HL-60/S4 treated with phorbol 12-myristate 13-acetate at 8.2 ng/mL for 4 days and 3 days (cell line): ENCODE measurements around the gene CKS1B.

Source experiments
- in situ Hi-C: fragments of 300-500 bp; cut with MboI; formaldehyde crosslinking; loops from 2 replicates; pipeline ENCODE4 v1.15.0; 2022; ENCODE audit warnings: low sequenced_read_pairs

Gene CKS1B

DNA sequence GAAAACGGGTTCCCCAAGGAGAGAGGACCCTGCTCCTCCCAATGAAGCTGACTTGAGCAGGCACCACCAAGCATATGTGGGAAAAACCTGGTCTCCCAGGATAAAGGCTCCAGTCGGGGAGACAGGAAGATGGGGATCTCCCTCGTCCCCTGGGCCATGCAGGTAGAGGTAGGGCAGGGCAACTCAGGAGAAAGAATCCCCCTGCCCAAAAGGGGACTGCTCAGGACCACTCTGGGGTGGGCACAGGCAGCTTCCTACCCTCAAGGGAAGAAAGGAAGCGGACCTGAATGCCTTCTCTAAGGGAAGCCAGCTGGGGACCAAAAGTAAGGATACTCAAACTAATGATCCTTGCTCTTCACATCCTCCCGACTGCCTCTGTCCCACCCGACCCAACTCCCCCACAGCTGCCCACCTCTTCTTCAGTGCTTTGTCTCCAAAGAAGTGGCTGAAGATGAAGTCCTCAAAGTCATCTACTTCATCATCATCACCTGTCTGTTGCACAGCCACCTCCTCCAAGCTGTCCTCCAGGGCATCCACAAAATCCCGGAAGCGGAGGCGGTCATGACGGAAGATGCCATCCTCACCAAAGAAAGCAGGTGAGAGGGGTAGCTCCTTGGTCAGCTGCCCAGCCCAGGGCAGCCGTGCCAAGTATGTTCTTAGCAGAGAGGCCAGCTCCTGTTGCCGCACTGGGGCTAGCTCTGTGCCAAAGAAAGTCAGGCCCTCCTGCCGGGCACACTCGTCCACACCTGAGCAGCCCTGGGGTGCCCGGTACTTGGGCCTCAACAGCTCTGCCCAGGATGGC lies 29.1 kb upstream of the CKS1B start:
- in situ Hi-C loops, result no loop called here

DNA sequence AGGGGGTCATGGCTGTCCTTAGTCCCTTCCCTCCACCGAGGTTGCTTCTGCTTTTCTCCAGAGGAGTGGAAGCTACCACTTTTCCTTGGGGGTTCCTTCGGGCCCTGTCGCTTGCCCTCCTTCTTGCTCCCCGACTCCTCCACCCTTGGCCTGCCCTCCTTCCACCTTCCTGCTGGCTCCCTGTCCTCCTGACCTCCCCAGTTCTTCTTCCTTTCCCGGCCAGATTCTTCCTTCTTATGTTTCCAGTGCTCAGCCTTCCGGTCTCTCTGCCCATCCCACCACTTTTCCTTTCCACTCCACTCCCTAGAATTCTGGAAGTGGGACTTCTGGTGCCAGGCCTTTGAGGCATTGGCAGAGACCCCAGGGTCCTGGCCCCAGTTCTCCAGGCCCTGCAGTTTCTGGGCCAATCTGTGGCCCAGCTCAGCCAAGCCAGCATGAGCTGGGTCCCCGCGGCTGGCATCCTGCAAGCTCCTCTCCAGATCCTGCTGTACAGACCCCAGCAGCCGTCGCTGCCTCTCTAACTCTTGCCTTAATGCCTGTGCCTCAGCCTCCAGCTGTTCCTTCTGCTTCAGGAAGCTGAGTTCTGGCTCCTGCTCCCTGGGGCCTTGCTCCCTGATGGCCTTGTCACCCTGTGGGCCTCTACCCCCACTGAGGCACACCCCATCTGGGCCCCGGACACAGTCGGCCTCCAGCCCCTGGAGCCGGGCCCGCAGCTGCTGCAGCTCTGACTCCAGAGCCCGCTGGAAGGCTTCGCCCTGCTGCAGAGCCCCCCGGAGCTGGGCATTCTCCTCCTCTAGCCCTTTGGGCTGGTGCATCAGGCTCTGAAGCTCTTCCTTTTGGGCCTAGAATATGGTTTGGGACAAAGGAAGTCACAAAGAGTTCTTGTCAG lies 28.3 kb upstream of the CKS1B start:
- in situ Hi-C loops, result no loop called here

DNA sequence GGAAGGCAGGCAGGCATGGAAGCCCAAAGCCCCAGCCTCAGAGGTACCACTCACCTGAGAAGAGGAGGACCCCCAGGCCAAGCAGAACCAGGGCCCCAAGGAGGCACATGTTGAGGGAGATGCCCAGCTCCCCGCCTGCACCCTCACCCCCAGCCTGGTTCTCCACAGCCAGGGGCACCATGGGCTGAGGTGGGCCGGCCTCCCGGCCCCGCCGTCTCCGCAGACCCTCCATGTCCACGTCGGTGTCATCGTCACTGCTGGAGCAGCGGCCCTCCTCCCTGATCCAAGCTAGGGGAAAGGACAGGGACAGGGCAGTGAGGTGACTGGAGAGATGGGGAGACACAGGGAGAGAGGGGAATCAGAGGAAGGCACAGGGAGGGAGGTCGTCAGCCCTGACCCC lies 26.4 kb upstream of the CKS1B start:
- in situ Hi-C loops, result no loop called here

DNA sequence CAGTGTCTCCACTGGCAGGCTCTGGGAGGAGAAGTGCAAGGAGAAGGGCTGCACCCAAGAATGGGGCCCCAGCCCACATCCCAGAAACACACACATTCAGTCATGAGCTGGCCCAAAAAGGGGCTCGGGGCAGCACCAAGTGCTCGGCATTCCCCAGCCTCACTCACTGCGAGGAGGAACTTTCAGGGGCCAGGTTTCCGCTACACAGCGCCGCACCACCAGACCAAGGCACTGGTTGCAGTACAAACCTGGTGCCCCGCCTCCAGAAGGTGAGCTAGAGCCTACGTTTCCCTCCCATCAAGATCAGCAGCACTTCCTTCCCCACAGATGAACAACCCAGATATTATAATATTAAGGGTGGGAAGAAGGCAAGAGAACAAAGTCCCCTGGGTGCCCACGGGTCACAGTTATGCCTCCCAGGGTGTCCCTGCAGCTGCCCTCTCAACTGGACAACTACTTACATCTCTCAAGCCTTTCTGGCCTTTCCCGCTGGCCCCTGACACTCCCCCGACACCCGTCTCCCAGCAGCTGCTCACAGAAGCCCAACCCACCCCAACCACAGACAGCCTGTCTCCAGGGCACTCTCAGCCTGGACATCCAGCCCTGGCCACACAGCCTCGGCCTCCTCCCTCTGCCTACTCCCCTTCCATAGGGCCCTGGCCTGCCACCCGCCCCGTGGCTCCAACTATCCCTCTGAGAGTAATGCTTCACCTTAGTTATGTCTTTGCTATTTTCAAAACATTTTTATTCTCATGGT lies 22.4 kb upstream of the CKS1B start:
- in situ Hi-C loops, result no loop called here

DNA sequence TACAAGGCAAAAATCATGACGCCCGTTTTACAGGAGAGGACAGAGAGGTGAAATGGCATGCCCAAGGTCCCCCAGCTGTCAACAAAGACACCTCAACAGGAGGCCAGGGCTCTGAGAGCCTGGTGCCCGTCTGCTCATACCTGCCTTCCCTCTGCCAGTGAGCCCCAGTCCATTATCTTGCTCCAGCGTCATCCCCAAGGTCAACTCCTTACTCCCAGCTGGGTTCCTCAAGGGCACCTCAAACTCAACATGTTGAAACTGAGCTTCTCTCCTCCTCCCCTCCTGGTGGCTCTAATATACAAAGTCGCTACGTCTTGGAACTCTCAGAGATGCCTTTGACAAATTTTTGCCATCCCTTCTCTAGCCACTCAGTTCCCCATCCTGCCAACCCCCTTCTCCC lies 21.8 kb upstream of the CKS1B start:
- in situ Hi-C loops, result no loop called here

DNA sequence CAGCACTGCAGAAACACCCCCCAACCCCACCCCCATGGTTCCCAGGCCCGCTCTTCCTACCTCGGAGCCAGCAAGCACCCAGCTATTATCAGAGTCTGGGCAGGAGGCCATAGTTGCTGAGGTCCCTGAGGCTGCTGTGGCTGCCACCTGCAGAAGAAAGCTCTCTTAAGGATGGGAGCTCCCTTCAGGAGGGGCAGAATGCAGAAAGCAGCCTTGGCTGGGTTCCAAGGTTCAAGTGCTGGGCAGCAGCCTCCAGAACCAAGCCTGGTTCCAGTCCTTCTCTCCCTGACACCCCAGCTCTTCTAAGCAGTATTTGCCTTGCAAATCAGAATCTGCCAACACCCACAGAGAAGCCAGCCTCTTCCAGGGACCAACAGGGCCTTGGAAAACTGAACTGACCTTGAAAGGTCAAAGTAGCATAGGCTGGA lies 20.9 kb upstream of the CKS1B start:
- in situ Hi-C loops, result no loop called here

DNA sequence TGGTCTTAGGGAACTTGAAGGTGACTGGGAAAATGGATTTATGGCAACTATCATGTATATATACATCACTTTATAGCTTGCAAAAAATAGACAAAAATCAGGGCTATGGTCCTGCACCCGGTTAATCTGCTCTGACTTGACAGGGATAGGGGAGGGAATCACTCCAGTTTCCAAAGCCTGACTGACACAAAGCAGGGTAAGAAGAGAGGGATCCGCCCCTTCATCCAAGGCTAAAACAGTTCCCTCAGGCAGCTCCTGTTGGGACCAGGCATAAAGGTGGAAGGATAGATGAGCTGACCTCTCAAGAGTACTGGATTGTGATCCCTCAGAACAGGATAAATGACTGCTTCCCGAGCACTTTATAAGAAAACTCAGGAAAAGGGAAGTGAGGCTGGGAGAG lies 19.9 kb upstream of the CKS1B start:
- in situ Hi-C loops, result no loop called here

DNA sequence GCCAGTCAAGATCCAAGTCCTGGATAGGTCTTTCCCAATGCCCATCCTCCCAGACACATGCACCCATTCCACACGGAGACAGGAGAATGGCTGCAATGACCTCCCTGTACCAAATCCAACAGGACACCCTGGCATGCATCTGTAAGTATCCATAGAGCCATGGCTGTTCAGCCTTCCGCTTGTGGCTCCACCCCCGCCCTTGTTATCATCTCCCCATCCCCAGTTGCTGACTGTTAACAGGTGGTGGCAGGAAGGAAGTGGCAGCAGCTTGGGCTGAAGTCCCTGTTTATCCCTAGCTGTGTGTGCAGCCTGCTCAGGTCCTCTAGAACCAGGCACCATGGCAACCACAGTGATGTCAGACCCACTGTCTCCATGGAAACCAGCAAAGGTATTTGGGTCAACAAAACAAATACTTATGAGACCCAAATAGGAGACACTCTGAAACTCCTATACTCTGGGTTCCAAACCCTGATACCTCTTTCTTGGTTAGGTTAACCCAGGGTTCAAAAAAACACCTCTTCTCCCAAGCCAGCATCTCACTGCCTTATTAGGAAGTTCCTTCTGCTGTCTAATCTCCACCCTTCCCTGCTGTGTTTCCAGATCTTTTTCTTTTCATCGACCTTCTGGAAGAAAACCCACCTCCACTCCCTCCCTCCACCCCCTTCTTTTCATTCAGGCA lies 19.3 kb upstream of the CKS1B start:
- in situ Hi-C loops, result no loop called here

DNA sequence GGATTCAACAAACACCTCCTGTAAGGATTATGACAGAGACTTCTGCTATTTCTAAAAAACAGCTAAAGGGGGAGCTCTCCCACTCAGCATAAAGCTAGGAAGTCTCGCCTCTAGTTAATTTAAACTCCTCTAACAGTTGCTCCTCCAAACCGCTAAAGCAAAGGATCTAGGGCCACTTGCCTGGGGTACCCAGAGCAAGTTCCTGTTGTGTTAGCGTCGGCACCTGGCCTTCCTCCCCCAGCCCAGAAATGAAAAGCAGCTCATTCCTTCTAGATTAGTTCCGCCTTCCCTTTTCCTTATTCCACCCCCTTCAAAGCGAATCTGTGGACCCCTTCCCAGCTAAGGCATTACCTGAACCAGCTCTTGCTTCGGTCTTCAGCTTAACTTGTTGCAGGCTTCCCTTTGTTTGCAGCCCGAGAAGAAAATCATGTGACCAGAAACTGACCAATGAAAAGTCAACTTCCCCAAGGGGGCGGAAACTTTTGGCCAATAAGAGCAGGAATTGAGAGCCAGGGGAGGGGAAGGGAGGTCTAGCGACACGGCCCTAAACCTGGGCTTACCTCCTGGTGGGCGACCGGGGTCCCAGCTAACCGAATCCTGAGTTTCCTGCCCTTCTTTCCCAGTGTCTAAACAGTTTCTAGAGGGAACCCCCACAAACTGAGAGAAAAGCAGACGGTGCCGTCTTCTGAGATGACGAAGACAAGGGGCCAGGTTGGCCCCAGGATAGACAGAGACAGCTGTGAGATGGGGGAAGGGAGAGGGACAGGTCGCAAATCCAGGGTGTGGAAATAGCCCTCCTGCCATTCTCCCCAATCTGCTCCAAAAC lies 18.6 kb upstream of the CKS1B start, which contains the start of gene PBXIP1:
Gene PBXIP1 (minus strand): TSS at position 382 of the 826 bp plus-strand sequence. CDS start 2,378 bp downstream, outside the sequence.
- in situ Hi-C loops, result no loop called here

DNA sequence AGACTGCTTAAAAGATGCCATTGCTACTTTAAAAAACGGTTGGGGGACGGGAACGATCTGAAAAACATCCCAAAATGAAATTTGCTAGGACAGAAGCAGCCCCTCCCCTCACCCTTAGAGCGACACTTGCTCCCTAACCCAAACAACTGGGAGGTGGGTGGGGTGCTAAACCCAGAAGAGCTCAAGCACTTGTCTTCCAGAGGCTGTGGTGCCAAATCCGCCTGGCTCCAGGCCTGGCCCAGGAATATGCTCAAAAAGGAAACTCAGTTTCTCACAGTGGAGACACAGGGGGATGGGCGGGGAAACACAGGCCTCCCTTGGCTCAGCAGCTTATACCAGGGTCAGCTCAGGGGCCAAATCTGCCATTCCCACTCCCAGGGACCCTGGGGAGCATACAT lies 17.9 kb upstream of the CKS1B start:
- in situ Hi-C loops, result no loop called here

DNA sequence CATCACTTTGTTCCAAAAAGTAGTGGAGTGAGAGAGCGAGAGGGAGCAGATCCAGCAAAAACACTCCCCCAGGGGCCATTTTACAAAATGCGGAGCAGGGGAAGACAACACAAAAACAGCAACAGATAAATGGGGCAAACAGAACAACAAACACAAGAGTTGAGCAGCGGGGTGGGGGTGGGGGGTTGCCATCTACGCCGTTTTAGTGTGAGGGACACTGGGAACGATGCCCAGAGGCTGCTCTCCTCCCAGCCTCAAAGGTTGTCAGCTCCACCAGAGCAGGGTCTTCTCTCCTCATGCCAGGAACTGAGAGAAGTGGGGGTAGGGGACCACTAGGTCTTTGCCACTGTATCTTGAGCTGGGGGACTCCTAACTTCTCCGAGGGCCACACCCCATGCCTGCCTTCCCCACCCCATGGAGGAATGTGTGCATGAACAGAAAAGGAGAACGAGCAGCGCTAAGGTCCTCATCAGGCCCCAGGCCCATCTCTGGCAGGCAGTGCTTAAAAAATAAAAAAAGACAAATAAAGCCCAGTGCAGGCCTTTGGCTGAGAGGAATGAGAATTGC lies 17.3 kb upstream of the CKS1B start:
- in situ Hi-C loops, result no loop called here

DNA sequence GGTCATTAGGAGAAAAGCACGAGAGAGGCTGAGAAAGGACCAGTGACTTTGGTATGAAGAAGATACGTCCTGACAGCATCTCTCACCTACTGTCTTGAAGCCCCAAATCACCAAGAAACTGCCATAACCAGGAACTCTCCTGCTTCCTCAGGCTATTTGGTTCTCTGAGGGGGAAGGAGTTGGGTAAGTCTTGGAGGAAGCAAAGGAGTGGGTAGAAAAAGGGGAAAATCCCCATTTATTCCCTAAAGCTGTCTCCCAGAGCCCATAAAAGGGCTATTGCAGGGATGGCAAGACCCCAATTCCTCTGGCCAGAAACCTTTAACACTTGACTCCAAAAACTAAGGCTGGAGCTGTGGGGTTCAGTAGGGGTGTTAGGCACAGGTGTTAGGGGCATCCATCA lies 16.4 kb upstream of the CKS1B start:
- in situ Hi-C loops, result no loop called here

DNA sequence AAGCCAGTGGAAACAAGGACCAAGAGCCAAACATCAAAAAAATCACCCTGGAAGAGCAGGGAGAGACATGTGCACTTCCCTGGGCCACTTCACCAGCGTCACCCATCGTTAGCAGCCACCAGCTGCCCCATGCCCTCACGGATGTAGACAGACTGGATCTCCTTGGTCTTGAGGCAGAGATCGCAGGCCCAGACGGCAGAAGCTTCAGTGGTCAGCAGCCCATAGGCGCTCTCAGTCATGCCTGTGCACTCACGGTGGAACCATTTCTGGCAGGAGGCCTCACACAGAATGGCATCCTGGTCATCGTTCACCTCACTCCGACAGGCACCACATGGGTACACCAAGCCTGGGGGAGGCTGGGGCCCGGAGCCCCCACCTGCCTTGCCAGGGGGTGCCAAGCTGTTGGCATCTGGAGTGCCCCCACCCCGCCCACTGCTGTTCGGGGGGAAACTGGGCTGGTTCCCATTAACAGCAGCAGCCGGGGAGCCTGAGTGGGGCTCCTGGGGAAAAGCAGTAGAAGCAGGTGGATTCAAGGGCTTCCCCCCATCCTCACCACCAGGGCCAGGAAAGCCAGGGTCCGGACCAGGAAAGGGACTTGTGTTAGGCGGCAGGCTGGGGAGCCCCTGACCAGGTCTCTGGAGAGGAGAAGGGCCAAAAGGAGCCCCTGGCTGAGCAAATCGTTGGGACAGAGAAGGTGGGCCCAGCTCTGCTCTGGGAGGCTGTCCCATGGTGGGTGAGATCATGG lies 15.6 kb upstream of the CKS1B start:
- in situ Hi-C loops, result no loop called here

DNA sequence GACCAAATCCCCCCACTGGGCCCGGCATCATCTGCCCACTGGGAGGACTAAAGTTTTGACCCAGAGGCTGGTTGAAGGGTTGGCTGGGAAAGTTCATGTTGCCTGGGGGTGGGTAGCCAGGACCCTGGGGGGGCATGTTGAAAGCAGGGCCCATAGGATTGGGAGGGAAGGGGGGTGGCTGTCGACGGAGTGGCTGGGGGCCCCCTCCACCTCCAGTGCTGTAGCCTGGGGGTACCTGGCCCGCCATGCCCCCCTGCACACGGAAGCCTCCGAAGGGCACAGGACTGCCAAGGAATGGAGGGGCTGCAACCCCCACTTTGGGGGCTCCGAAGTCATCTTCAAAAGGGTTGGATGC lies 15.1 kb upstream of the CKS1B start:
- in situ Hi-C loops, result no loop called here

DNA sequence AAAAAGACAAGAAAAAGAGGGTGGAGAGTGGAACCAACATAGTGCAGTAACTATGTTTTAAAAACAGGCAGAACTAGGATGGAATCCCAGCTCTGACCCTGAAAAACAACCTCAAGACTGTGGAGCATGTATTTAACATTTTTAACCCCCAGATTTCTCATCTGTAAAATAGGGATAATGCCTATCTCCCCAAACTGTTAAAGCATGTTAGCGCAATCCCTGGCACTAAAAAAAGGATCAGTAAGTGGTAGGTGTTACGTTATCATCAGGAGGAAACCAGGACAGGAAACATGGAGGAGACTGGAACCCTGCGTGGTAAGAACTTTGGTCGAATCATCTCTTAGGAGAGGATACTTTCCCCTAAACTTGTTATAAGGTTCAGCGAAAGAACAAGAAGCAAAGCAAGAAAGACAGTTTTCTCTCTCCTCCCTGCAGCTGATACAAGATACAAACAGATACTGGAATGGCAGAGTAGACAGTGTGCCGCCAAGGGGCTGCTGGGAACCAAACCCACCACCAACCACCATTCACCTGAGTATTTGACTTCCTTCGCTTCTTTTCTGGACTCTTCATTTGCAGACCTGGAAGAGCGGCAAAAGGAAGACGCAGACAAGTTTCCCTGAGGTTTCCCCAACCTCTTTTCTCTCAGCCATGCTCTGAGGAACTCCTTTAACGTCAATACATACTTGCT lies 13.9 kb upstream of the CKS1B start:
- in situ Hi-C loops, result no loop called here

DNA sequence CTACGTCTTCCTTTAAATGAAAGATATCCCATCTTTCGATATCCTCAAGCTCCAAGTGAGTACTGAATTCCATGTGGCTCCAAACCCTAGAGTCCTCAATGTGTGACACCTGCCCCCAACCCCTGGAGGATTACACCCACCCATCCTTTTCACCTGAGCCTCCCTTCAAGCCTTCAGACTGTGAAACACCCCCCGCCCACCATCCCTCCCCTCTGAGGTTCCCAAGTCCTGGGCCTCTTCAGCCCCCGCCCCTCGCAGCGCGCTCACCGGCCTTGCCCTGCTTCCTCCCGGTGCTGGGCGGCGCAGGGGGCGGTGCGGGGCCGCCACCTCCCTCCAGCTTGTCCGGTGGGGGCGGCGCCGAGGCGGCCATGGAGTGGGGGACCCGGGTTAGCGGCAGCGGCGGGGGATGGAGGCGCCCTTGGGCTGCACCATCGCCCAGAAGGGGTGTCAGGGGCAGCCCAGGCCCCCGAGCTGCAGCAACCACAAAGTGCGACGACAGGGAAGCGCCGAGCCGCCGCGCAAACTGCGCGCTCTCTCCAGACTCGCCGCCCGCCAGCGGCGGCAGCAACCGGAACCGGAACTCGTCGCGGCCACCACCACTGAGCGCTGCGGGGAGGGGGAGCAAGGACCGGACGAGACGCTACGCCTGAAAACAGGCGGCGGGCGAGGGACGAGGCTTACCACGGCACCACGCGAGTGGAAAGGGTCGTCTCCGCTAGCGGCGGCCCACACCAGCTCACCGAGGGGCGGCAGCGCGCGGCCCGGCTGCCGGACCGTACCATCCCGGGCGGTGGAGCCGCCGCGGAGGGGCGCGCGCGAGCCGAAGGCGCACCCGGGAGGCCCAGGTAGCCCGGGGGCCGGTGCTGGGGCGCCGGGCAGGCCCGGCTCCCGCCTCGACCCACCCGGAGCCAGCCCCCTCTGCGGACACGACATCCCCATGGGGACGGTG lies 13.0 kb upstream of the CKS1B start, which contains the start of gene PYGO2:
Gene PYGO2 (minus strand): TSS at position 576 of the 949 bp plus-strand sequence. CDS start 206 bp downstream, at position 370.
- in situ Hi-C loops, result no loop called here

DNA sequence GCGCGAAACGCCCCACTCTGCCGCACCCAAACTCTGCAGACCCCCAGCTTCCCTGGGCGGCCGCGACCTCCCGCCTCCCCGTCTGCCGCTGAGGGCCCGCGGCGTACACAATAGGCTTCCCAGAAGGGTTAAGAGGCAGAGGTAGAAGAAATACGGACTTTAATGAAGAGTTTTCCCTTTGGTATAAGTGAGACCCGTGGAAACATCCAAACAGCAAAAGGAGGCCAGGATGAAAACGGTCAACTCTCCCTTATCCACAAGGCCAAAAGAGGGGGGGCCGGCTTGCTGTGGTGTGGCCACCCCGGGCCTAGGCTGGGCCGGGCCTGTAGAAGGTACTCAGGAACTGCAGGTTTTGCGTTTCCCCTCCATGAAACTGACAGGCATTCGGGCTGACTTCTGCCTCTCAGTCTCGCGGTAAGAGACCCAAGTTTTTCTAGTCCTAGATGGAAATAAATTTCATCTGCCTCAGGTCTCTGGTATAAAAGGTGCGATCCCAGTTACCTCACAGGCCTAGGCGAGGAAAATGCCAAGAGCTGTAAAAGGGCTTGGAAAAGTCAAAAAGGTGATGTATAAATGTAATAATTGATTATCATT lies 12.2 kb upstream of the CKS1B start:
- in situ Hi-C loops, result no loop called here
